ENCODE data around the gene CAGE1. TPM values are rescaled to one million over a fixed set of nuclear protein-coding genes. Genes with fewer than 3 reads are reported as not detected.
"Not testable (repeated sequence)": the region's sequence is repeated elsewhere in the genome, so short reads cannot be mapped to it uniquely, and the experiment has no call there.

The CAGE1 gene
- total and polyA plus RNA-seq, 2 experiments from 2014 or later, result 0.09 to 0.66 TPM

- H3K36me3 ChIP-seq, result no peaks in the 10 kb centered on the region
- H3K27ac ChIP-seq, result no peak overlapping the region
- no peak overlapping the region for H3K4me3 ChIP-seq
- TF ChIP-seq, protein P1, sequence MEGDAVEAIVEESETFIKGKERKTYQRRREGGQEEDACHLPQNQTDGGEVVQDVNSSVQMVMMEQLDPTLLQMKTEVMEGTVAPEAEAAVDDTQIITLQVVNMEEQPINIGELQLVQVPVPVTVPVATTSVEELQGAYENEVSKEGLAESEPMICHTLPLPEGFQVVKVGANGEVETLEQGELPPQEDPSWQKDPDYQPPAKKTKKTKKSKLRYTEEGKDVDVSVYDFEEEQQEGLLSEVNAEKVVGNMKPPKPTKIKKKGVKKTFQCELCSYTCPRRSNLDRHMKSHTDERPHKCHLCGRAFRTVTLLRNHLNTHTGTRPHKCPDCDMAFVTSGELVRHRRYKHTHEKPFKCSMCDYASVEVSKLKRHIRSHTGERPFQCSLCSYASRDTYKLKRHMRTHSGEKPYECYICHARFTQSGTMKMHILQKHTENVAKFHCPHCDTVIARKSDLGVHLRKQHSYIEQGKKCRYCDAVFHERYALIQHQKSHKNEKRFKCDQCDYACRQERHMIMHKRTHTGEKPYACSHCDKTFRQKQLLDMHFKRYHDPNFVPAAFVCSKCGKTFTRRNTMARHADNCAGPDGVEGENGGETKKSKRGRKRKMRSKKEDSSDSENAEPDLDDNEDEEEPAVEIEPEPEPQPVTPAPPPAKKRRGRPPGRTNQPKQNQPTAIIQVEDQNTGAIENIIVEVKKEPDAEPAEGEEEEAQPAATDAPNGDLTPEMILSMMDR (IDR thresholded peaks at IDR 0.05; ENCODE audit: low read depth, low read length), result no peak
- H3K9me3 ChIP-seq (ENCODE audit: low read depth), result no peaks in the 10 kb centered on the region
- peaks cover 2% of the 10 kb centered on the region for H3K4me1 ChIP-seq (ENCODE audit: low read depth)
- no peaks in the 10 kb centered on the region for H3K27me3 ChIP-seq
- DNase-seq (ENCODE audit: low read depth in 1 of 2, low spot score in 1 of 2), result no peak
Measured at GRCh38 chr6:7316658-7317533, 72.6 kb downstream of the CAGE1 start.

DNA sequence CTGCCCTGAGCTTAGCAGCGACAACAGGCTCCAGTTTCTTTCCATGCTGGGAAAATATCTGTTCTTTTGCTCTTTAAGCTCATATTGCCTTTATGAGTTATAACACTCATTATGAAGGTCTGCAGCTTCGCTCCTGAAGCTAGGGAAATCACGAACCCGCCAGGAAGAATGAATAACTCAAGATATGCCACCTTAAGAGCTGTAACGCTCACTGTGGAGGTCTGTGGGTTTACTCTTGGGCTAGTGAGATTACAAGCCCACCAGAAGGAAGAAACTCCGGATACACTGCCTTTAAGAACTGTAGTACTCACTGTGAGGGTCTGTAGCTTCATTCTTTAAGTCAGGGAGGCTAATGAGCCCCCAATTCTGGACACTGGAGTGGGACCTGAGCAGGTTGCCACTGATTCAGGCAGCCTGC lies 73.6 kb downstream of the CAGE1 start:
- TF ChIP-seq, protein P1 (IDR thresholded peaks at IDR 0.05; ENCODE audit: low read depth, low read length), result no peak
- Histone ChIP-seq H3K27ac (no peak overlapping the region), H3K36me3 (no peaks in the 10 kb centered on the region), H3K4me3 (no peak overlapping the region), H3K27me3 (no peaks in the 10 kb centered on the region), H3K9me3 (ENCODE audit: low read depth) (no peaks in the 10 kb centered on the region), H3K4me1 (ENCODE audit: low read depth) (peaks cover 11% of the 10 kb centered on the region)
- DNase-seq (ENCODE audit: low read depth in 1 of 2, low spot score in 1 of 2), result no peak

GRCh38 chr6:7315087-7315947 lies 74.2 kb downstream of the CAGE1 start:
- not testable (repeated sequence) for H3K36me3 ChIP-seq; H3K27ac ChIP-seq; H3K9me3 ChIP-seq (ENCODE audit: low read depth); H3K4me3 ChIP-seq; H3K27me3 ChIP-seq; DNase-seq (ENCODE audit: low read depth in 1 of 2, low spot score in 1 of 2)
- H3K4me1 ChIP-seq (ENCODE audit: low read depth), result peaks cover 11% of the 10 kb centered on the region

GRCh38 chr6:7314414-7314813 lies 75.1 kb downstream of the CAGE1 start:
- H3K27ac ChIP-seq, result no peak overlapping the region
- H3K9me3 ChIP-seq (ENCODE audit: low read depth), result no peaks in the 10 kb centered on the region
- no peak for DNase-seq (ENCODE audit: low read depth in 1 of 2, low spot score in 1 of 2)
- TF ChIP-seq, protein P1 (IDR thresholded peaks at IDR 0.05; ENCODE audit: low read depth, low read length), result no peak
- no peak overlapping the region for H3K4me3 ChIP-seq
- H3K4me1 ChIP-seq (ENCODE audit: low read depth), result peaks cover 11% of the 10 kb centered on the region
- no peaks in the 10 kb centered on the region for H3K36me3 ChIP-seq
- H3K27me3 ChIP-seq, result no peaks in the 10 kb centered on the region

DNA sequence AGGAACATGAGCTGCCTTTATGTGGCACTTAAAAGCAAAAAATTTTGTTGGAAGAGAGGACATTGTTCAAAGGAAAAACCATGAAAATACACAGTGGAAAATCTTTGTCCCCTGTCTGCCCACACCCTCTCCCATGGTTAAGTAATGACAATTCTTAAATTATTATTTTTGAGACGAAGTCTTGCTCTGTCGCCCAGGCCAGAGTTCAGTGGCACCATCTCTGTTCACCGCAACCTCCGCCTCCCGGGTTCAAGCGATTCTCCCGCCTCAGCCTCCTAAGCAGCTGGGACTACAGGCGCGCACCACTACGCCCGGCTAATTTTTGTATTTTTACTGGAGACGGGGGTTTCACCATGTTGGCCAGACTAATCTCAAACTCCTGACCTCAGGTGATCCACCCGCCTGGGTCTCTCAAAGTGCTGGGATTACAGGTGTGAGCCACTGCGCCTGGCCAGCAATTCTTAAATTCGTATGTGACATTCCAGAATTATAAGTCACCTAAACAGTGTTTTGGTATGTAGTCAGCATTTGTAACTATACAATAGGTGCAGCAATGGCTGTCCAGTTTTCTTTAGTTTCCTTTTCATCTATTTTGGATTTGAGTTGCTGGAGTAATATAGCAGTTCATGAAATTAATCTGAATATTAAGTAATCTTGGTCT lies 75.9 kb downstream of the CAGE1 start:
- peaks cover 3% of the 10 kb centered on the region for H3K36me3 ChIP-seq
- peak overlapping the region; percentile 86 for H3K4me3 ChIP-seq
- H3K27me3 ChIP-seq, result no peaks in the 10 kb centered on the region
- DNase-seq (ENCODE audit: low read depth in 1 of 2, low spot score in 1 of 2), result no peak
- peaks cover 11% of the 10 kb centered on the region for H3K4me1 ChIP-seq (ENCODE audit: low read depth)
- peak overlapping the region; percentile 84 for H3K27ac ChIP-seq
- no peaks in the 10 kb centered on the region for H3K9me3 ChIP-seq (ENCODE audit: low read depth)
- TF ChIP-seq, protein P1 (IDR thresholded peaks at IDR 0.05; ENCODE audit: low read depth, low read length), result no peak
